CD4-positive, alpha-beta T cell (primary cell): ENCODE results near the gene POLA2. TPM values are rescaled to one million over a fixed set of nuclear protein-coding genes. Genes with fewer than 3 reads are reported as not detected.
A peak's percentile ranks its signal among the peaks of the same experiment; 100 is the strongest.

Experiments used
- ATAC-seq: fragments of 200-7000 bp; cut with Tn5 transposase; one replicate; pipeline ENCODE4 v1.10.0; 2022; ENCODE audit warnings: mild to moderate bottlenecking; ENCODE audit not compliant: poor library complexity
- CTCF ChIA-PET: fragments of 350-600 bp; sonication (Branson Sonifier 250); formaldehyde crosslinking; loops from one replicate; lab custom pipeline; 2021; ENCODE audit warnings: antibody characterized with exemption, inconsistent platforms; lab: Charles Lee
- POLR2A ChIA-PET: fragments of 350-600 bp; sonication (Branson Sonifier 250); formaldehyde crosslinking; loops from one replicate; lab custom pipeline; 2021; ENCODE audit warnings: antibody characterized with exemption, inconsistent platforms; lab: Charles Lee
- DNase-seq, 14 experiments: peaks; one replicate each; pipeline ENCODE4 v3.0.0-alpha.2; 2013 to 2020; ENCODE audit warnings: mixed read lengths in 2 of 14
- H3K27ac ChIP-seq, 2 donors: one replicate each; pipeline versions ENCODE4 v1.5.1 to v1.7.0; 2013; ENCODE audit warnings: low read length in 2 of 2, low read depth in 1 of 2, mild to moderate bottlenecking in 1 of 2
- H3K27me3 ChIP-seq, 2 experiments: 1 replicate in 1 of 2; 2 replicates in 1 of 2; pipeline versions ENCODE4 v1.6.1 to v1.7.0; 2013; ENCODE audit warnings: low read length in 2 of 2, control low read depth in 1 of 2, mild to moderate bottlenecking in 1 of 2, moderate library complexity in 1 of 2; ENCODE audit not compliant: insufficient read depth in 2 of 2, control insufficient read depth in 1 of 2
- H3K36me3 ChIP-seq: one replicate; pipeline ENCODE4 v1.6.1; 2013; ENCODE audit warnings: low read length, control low read depth; ENCODE audit not compliant: insufficient read depth
- H3K4me1 ChIP-seq: one replicate; pipeline ENCODE4 v1.6.1; 2013; ENCODE audit warnings: low read length, control low read depth; ENCODE audit not compliant: insufficient read depth
- H3K4me3 ChIP-seq: one replicate; pipeline ENCODE4 v1.5.1; 2013; ENCODE audit warnings: mild to moderate bottlenecking, low read length, moderate library complexity
- H3K9me3 ChIP-seq, 2 experiments: 1 replicate in 1 of 2; 2 replicates in 1 of 2; pipeline versions ENCODE4 v1.6.1 to v1.7.0; 2013; ENCODE audit warnings: low read length in 2 of 2, mild to moderate bottlenecking in 2 of 2, control low read depth in 1 of 2, moderate library complexity in 1 of 2; ENCODE audit not compliant: control insufficient read depth in 1 of 2, insufficient read depth in 1 of 2
- H3K27ac Mint-ChIP-seq: one replicate; pipeline ENCODE4 v1.8.0; 2020; ENCODE audit warnings: mixed read lengths
- H3K27me3 Mint-ChIP-seq: one replicate; pipeline ENCODE4 v1.8.0; 2021; ENCODE audit warnings: mixed read lengths
- H3K36me3 Mint-ChIP-seq: one replicate; pipeline ENCODE4 v1.8.0; 2021; ENCODE audit warnings: low read depth, mixed read lengths
- H3K4me1 Mint-ChIP-seq: one replicate; pipeline ENCODE4 v1.8.0; 2021; ENCODE audit warnings: low read depth, mixed read lengths
- H3K4me3 Mint-ChIP-seq: one replicate; pipeline ENCODE4 v1.8.0; 2020; ENCODE audit warnings: mild to moderate bottlenecking, mixed read lengths
- H3K9me3 Mint-ChIP-seq: one replicate; pipeline ENCODE4 v1.8.0; 2020; ENCODE audit warnings: mixed read lengths
- CTCF ChIP-seq: fragments of 200-600 bp; IDR thresholded peaks from one replicate; pipeline ENCODE4 v1.8.0; 2022; ENCODE audit warnings: antibody characterized with exemption, mild to moderate bottlenecking
- intact Hi-C, 2 experiments: fragments of 100-400 bp; cut with DNase I in 1 of 2; cut with micrococcal nuclease in 1 of 2; formaldehyde crosslinking; loops; one replicate each; pipeline versions ENCODE4 v1.15.1 to v1.9.0; 2023 to 2025; cut with DNase I, micrococcal nuclease
- total RNA-seq, 174 experiments: library from RNA in 2 of 174; stranded (reverse) in 2 of 174; gene quantifications; one replicate each; pipeline ENCODE4 v1.2.3 and lab custom pipeline; 2021 to 2026

The POLA2 gene
- total RNA-seq, 2 experiments from 2014 or later: 9.6 to 10.6 TPM

GRCh38 chr11:65315204-65315865 lies 53.6 kb downstream of the POLA2 start:
- Histone ChIP-seq H3K27ac (no peak overlapping the region), H3K4me1 (peaks cover 21% of the 10 kb centered on the region), H3K36me3 (no peaks in the 10 kb centered on the region), H3K9me3 (no peaks in the 10 kb centered on the region), H3K27me3 (peaks cover under 1 to 2% of the 10 kb centered on the region in 2 experiments), H3K4me3 (peak overlapping the region; percentile 90)
- H3K27me3 Mint-ChIP-seq: no peaks in the 10 kb centered on the region
- CTCF ChIA-PET: interaction anchor here (0.7 to 5.2 kb wide), 16 partner anchors 9 to 301 kb away, joined by 3 to 55 read pairs (median 4); partner anchors contain the start of genes ARL2, DPF2, POLA2 and TIGD3
- TF ChIP-seq CTCF: peak; percentile 99
- no peaks in the 10 kb centered on the region for H3K36me3 Mint-ChIP-seq
- DNase-seq: peak; percentile 69 to 88 (median 72)
- peaks cover 12% of the 10 kb centered on the region for H3K4me1 Mint-ChIP-seq
- no peak overlapping the region for H3K27ac Mint-ChIP-seq
- POLR2A ChIA-PET: interaction anchor here (0.6 to 3.8 kb wide), 11 partner anchors 14 to 1044 kb away, joined by 3 to 16 read pairs (median 11); partner anchors contain the start of genes DPF2, MALAT1, POLA2 and SYVN1
- ATAC-seq: peak; percentile 69
- no peaks in the 10 kb centered on the region for H3K9me3 Mint-ChIP-seq
- intact Hi-C loops: loop anchor here (1.0 to 10.0 kb wide), 6 partner anchors 17 to 301 kb away; partner anchors contain the start of genes ARL2 (in 1 of the 2) and DPF2 (in 1 of the 2)
- H3K4me3 Mint-ChIP-seq: peak overlapping the region; percentile 86

GRCh38 chr11:65315866-65316226 lies 54.1 kb downstream of the POLA2 start:
- DNase-seq: no peak
- Histone ChIP-seq H3K27me3 (peaks cover 2 to 4% of the 10 kb centered on the region in 2 experiments), H3K4me1 (peaks cover 21% of the 10 kb centered on the region), H3K27ac (no peak overlapping the region), H3K36me3 (no peaks in the 10 kb centered on the region), H3K9me3 (no peaks in the 10 kb centered on the region), H3K4me3 (peak overlapping the region; percentile 90)
- ChIA-PET CTCF (interaction anchor here (0.8 to 5.2 kb wide), 14 partner anchors 10 to 302 kb away, joined by 3 to 55 read pairs (median 4); partner anchors contain the start of genes ARL2, DPF2 and POLA2), POLR2A (interaction anchor here (0.8 to 3.8 kb wide), 9 partner anchors 14 to 182 kb away, joined by 3 to 16 read pairs (median 12); partner anchors contain the start of genes DPF2, MALAT1, POLA2 and SYVN1)
- Mint-ChIP-seq H3K27me3 (no peaks in the 10 kb centered on the region), H3K27ac (no peak overlapping the region), H3K36me3 (no peaks in the 10 kb centered on the region), H3K9me3 (no peaks in the 10 kb centered on the region), H3K4me3 (peak overlapping the region; percentile 86), H3K4me1 (peaks cover 12% of the 10 kb centered on the region)
- no peak for ATAC-seq
- intact Hi-C loops: loop anchor here (1.0 to 10.0 kb wide), 6 partner anchors 17 to 301 kb away; partner anchors contain the start of genes ARL2 (in 1 of the 2) and DPF2 (in 1 of the 2)
- peak; percentile 76 for TF ChIP-seq CTCF

GRCh38 chr11:65316227-65317024 lies 54.7 kb downstream of the POLA2 start:
- peak in 2 of 14 experiments; percentile 49 to 59 for DNase-seq
- H3K27me3 ChIP-seq: peaks cover 2 to 4% of the 10 kb centered on the region in 2 experiments

More at GRCh38 chr11:65316227-65317024, 54.7 kb downstream of the POLA2 start:
- TF ChIP-seq CTCF: no peak
- no peaks in the 10 kb centered on the region for H3K36me3 Mint-ChIP-seq
- ChIA-PET POLR2A (interaction anchor here (2.0 to 3.8 kb wide), 7 partner anchors 16 to 182 kb away, joined by 4 to 16 read pairs (median 12); partner anchors contain the start of genes DPF2, MALAT1, POLA2 and SYVN1), CTCF (interaction anchor here (0.8 to 5.2 kb wide), 10 partner anchors 9 to 224 kb away, joined by 3 to 55 read pairs (median 6); partner anchors contain the start of genes DPF2 and POLA2)
- peaks cover 21% of the 10 kb centered on the region for H3K4me1 ChIP-seq
- H3K9me3 Mint-ChIP-seq: no peaks in the 10 kb centered on the region
- no peaks in the 10 kb centered on the region for H3K9me3 ChIP-seq
- peak overlapping the region; percentile 86 for H3K4me3 Mint-ChIP-seq
- intact Hi-C loops: loop anchor here in 1 of 2 experiments (10.0 kb wide), 1 partner anchor 302 kb away; the partner anchor contains the start of gene ARL2
- no peak overlapping the region for H3K27ac Mint-ChIP-seq
- no peak overlapping the region for H3K4me3 ChIP-seq
- ATAC-seq: no peak
- H3K4me1 Mint-ChIP-seq: peaks cover 12% of the 10 kb centered on the region
- no peaks in the 10 kb centered on the region for H3K36me3 ChIP-seq
- no peaks in the 10 kb centered on the region for H3K27me3 Mint-ChIP-seq
- no peak overlapping the region for H3K27ac ChIP-seq
